Liver (tissue), 9 donors: ENCODE measurements around the gene PSG2. TPM values are rescaled to one million over a fixed set of nuclear protein-coding genes. Genes with fewer than 3 reads are reported as not detected.
"Not testable (repeated sequence)": the region's sequence is repeated elsewhere in the genome, so short reads cannot be mapped to it uniquely, and the experiment has no call there.

Source experiments
- DNase-seq: peaks from one replicate; pipeline ENCODE4 v3.0.0-alpha.2; 2017; ENCODE audit warnings: low spot score
- H3K27ac ChIP-seq, 2 donors: one replicate each; pipeline ENCODE4 v1.7.0; 2013; ENCODE audit warnings: inconsistent platforms in 2 of 2, low read length in 2 of 2, control low read depth in 1 of 2, low read depth in 1 of 2, mild to moderate bottlenecking in 1 of 2
- H3K27me3 ChIP-seq, 4 donors: one replicate each; pipeline versions ENCODE4 v1.6.1 to v1.7.0; 2013; ENCODE audit warnings: low read length in 3 of 4, inconsistent platforms in 1 of 4, mild to moderate bottlenecking in 1 of 4, moderate library complexity in 1 of 4; ENCODE audit not compliant: control insufficient read depth in 4 of 4, insufficient read depth in 4 of 4
- H3K36me3 ChIP-seq, 4 donors: one replicate each; pipeline versions ENCODE4 v1.6.1 to v1.7.0; 2013; ENCODE audit warnings: low read length in 3 of 4, mild to moderate bottlenecking in 3 of 4, low read depth in 1 of 4, moderate library complexity in 1 of 4; ENCODE audit not compliant: control insufficient read depth in 4 of 4, insufficient read depth in 3 of 4
- H3K4me1 ChIP-seq, 4 donors: one replicate each; pipeline versions ENCODE4 v1.6.1 to v1.7.0; 2013; ENCODE audit warnings: low read length in 3 of 4, mild to moderate bottlenecking in 3 of 4, moderate library complexity in 1 of 4; ENCODE audit not compliant: control insufficient read depth in 4 of 4, insufficient read depth in 4 of 4
- H3K4me3 ChIP-seq, 3 donors: one replicate each; pipeline versions ENCODE4 v1.6.1 to v1.7.0; 2013; ENCODE audit warnings: low read length in 3 of 3, control low read depth in 1 of 3, low read depth in 1 of 3, mild to moderate bottlenecking in 1 of 3
- H3K9ac ChIP-seq, 2 donors: one replicate each; pipeline ENCODE4 v1.7.0; 2013; ENCODE audit warnings: low read length in 2 of 2, mild to moderate bottlenecking in 2 of 2, moderate library complexity in 2 of 2, control low read depth in 1 of 2, low read depth in 1 of 2
- H3K9me3 ChIP-seq, 4 donors: one replicate each; pipeline versions ENCODE4 v1.6.1 to v1.7.0; 2013; ENCODE audit warnings: low read length in 3 of 4; ENCODE audit not compliant: control insufficient read depth in 4 of 4
- JUND ChIP-seq, 2 donors: IDR thresholded peaks; 2 replicates each; pipeline ENCODE4 v1.6.1; 2016; ENCODE audit warnings: antibody characterized with exemption in 2 of 2
- YY1 ChIP-seq: IDR thresholded peaks from 2 replicates; pipeline ENCODE4 v1.6.1; 2016; ENCODE audit warnings: antibody characterized with exemption, mild to moderate bottlenecking
- WGBS: extraction: QIAGEN DNeasy Blood & Tissue Kit; methylation state at CpG from one replicate; pipeline ENCODE4 v1.1.7; 2013; 5-methylcytosine and 5-hydroxymethylcytosine counted together
- polyA plus RNA-seq, 2 donors: library from polyadenylated mRNA; stranded (reverse) in 1 of 2; unstranded in 1 of 2; fragments of 200-250 nt in 1 of 2; fragments of >200 nt in 1 of 2; fragmentation: Nextera tagmentation in 1 of 2; extraction: Ambion mirVana in 1 of 2; gene quantifications; one replicate each; pipeline versions ENCODE4 v1.2.1 to v1.2.3, GENCODE V29; 2013 to 2015
- total RNA-seq, 2 donors: library from RNA; depleted of rRNA; stranded (reverse); fragments of >200 nt; gene quantifications; one replicate each; pipeline ENCODE4 v1.2.3, GENCODE V29; 2014
- TF ChIP-seq, protein P1 (sequence below): IDR thresholded peaks from 2 replicates; pipeline ENCODE4 v1.6.1; 2016; ENCODE audit warnings: antibody characterized with exemption, mild to moderate bottlenecking
- TF ChIP-seq, protein P2 (sequence below): fragments of 150-350 bp; IDR thresholded peaks from 2 replicates; pipeline ENCODE4 v1.5.1; 2017; ENCODE audit warnings: improper control_type of control experiment, low read depth, low read length; ENCODE audit not compliant: missing input control
- donor health status: healthy.
- donor health status: healthy.
- donor health status: healthy.
- donor health status: healthy.
- donor health status: healthy.

PSG2 gene
- total and polyA plus RNA-seq, 4 donors: not detected

DNA sequence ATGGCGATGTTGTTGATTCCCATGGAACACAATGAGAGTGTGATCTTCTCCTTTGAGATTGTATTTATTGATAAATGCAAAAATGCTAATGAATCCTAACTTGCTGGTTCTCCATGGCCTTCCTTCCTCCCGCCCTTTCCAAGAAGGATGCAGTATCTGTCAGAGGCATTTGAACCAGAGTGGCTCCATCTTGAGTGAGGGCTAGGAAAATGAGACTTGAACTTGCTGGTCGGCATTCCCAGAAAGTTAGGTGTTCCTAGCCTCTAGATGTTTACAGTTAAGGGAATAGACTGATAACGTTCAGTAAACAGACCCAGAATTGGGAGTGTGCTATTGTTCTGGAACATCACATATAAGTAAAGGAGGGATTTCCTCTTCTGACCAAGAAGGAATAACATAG, 44.2 kb upstream of the PSG2 start (continued):
- TF ChIP-seq, protein P1, sequence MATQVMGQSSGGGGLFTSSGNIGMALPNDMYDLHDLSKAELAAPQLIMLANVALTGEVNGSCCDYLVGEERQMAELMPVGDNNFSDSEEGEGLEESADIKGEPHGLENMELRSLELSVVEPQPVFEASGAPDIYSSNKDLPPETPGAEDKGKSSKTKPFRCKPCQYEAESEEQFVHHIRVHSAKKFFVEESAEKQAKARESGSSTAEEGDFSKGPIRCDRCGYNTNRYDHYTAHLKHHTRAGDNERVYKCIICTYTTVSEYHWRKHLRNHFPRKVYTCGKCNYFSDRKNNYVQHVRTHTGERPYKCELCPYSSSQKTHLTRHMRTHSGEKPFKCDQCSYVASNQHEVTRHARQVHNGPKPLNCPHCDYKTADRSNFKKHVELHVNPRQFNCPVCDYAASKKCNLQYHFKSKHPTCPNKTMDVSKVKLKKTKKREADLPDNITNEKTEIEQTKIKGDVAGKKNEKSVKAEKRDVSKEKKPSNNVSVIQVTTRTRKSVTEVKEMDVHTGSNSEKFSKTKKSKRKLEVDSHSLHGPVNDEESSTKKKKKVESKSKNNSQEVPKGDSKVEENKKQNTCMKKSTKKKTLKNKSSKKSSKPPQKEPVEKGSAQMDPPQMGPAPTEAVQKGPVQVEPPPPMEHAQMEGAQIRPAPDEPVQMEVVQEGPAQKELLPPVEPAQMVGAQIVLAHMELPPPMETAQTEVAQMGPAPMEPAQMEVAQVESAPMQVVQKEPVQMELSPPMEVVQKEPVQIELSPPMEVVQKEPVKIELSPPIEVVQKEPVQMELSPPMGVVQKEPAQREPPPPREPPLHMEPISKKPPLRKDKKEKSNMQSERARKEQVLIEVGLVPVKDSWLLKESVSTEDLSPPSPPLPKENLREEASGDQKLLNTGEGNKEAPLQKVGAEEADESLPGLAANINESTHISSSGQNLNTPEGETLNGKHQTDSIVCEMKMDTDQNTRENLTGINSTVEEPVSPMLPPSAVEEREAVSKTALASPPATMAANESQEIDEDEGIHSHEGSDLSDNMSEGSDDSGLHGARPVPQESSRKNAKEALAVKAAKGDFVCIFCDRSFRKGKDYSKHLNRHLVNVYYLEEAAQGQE: no peak

DNA sequence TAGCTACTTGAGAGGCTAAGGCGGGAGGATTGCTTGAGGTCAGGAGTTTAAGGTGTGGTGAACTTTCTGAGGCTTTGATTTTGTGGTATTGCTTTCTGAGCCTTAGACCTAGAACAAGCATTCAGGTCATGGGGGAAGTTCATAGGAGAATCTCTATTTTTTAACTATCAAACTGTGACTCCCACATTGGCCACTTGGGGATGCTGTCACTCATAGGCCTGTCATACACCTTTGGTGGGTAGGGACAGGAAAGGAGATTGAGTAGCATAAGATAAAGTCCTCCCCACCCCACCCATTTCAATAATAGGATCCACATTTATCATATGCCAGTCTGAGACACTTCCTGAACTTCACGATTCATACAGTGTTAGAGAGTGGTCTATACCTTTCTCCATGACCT, 41.9 kb upstream of the PSG2 start:
- Histone ChIP-seq H3K4me1 (peaks cover 0 to 3% (median 0%) of the 10 kb centered on the region in 4 donors), H3K27ac (no peak overlapping the region), H3K27me3 (no peaks in the 10 kb centered on the region), H3K9me3 (no peaks in the 10 kb centered on the region), H3K4me3 (no peak overlapping the region), H3K36me3 (no peaks in the 10 kb centered on the region), H3K9ac (no peak overlapping the region)
- TF ChIP-seq YY1: no peak
- no peak for TF ChIP-seq JUND (IDR thresholded peaks at IDR 0.05)
- TF ChIP-seq, protein P2, sequence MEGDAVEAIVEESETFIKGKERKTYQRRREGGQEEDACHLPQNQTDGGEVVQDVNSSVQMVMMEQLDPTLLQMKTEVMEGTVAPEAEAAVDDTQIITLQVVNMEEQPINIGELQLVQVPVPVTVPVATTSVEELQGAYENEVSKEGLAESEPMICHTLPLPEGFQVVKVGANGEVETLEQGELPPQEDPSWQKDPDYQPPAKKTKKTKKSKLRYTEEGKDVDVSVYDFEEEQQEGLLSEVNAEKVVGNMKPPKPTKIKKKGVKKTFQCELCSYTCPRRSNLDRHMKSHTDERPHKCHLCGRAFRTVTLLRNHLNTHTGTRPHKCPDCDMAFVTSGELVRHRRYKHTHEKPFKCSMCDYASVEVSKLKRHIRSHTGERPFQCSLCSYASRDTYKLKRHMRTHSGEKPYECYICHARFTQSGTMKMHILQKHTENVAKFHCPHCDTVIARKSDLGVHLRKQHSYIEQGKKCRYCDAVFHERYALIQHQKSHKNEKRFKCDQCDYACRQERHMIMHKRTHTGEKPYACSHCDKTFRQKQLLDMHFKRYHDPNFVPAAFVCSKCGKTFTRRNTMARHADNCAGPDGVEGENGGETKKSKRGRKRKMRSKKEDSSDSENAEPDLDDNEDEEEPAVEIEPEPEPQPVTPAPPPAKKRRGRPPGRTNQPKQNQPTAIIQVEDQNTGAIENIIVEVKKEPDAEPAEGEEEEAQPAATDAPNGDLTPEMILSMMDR: peak; percentile 20
- TF ChIP-seq, protein P1: no peak
- no peak for DNase-seq
- 64% methylated on average over 2 of the region's 2 CpGs for WGBS

DNA sequence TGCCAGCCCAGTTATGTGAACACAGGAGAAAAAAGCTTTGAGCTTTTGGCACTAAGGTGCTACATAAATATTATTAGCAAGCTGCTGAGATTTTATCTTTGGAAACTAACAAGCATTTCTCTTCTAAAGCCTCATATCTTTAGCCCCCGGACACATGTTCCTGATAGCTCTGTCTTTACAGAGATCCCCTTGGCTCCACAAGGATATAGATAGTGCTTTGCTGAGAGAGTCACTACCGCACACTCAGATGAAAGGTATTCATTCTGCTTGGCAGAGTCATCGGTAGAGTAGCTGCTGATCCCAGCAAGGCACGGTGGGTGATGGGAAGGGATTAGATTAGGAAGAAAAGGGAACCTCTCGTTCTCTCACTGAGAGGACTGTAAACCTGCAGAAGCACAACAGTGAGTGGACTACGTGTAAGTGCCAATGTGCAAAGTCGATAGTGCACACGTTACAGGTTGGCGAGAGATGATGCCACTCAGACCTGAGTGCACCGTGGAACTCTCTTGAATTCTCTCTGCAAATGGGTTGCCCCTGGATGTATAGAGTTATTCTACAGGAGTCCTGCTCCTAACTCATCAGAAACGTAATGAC, 38.0 kb upstream of the PSG2 start:
- H3K36me3 ChIP-seq, H3K4me1 ChIP-seq, H3K27me3 ChIP-seq, H3K9me3 ChIP-seq, DNase-seq, H3K27ac ChIP-seq, H3K9ac ChIP-seq, H3K4me3 ChIP-seq: not testable (repeated sequence)
- WGBS: 77% methylated on average over 11 of the region's 11 CpGs

DNA sequence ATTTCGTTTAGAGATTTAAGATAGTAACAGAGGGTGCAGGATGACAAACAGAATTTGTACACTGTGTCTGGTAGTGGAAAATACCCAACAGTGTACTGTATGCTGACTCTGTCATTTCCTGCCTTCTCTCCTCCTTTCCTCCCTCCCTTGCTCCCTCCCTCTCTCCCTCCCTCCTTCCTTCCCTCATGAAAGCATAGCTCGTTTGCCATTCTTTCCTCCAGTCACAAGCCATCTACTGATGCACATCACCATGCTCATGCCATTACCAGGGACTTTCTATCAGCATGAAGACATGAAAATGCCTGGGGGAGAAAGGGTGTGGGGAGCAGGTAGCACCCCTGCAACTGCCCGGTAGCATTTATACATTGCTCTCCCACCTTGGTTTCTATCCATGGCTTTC, 37.0 kb upstream of the PSG2 start:
- not testable (repeated sequence) for H3K27me3 ChIP-seq, DNase-seq, H3K4me1 ChIP-seq, H3K4me3 ChIP-seq, H3K9ac ChIP-seq, H3K36me3 ChIP-seq, H3K27ac ChIP-seq, H3K9me3 ChIP-seq
- 63% methylated on average over 3 of the region's 3 CpGs for WGBS

DNA sequence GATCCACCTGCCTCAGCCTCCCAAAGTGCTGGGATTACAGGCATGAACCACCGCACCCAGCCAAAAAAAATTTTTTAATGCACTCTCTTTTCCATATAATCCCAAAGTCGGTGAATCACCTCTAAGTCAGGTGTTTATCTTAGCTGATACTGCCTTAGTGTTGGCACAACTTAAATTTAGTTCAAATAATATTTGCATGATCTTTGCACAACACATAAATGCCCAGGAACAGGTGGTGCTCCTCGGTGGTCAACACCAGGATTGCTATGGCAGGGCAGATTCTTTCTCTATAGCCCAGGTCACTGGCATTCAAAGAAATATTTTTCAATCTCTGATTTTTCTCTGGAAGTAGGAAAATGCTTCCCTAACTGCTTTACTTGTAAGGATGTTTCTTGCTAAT, 33.9 kb upstream of the PSG2 start:
- H3K4me3 ChIP-seq, H3K9ac ChIP-seq, H3K27ac ChIP-seq, H3K9me3 ChIP-seq, H3K4me1 ChIP-seq, H3K36me3 ChIP-seq, H3K27me3 ChIP-seq, DNase-seq: not testable (repeated sequence)
- WGBS: 72% methylated on average over 3 of the region's 3 CpGs

DNA sequence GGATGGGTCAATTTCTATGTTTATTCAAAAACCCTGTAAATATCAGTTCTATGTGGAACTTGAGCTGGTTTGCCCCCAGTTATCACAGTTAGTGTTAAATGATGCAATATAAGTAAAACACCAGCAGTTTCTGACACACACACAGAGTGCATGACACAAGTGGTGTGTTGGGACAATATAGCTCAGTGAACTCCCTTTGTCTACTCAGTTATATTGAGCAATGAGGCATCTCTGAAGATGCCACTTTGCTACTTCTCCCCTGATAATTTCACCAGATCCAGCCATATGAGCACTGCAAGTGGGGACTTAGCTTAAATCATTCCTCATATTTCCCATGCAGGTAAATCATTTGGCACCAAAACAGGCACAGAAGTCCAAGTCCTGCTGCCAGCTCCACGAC, 33.0 kb upstream of the PSG2 start:
- not testable (repeated sequence) for H3K9ac ChIP-seq, H3K4me1 ChIP-seq, H3K4me3 ChIP-seq, H3K27ac ChIP-seq, DNase-seq, H3K27me3 ChIP-seq, H3K9me3 ChIP-seq, H3K36me3 ChIP-seq
- WGBS: 22% methylated on average over 1 of the region's 1 CpG
